ENCODE measurements around the gene KRT76. TPM values are rescaled to one million over a fixed set of nuclear protein-coding genes. Genes with fewer than 3 reads are reported as not detected.

Gene KRT76
- total RNA-seq, 1 donor from 2014 or later, result not detected

GRCh38 chr12:52722680-52723079 lies 54.5 kb downstream of the KRT76 start:
- intact Hi-C loops (cut with DNase I), result no loop called here
- no peak for ATAC-seq
- DNase-seq (ENCODE audit: missing footprints), result no peak

- ATAC-seq (no peak), DNase-seq (ENCODE audit: missing footprints) (no peak)
- intact Hi-C loops (cut with DNase I), result no loop called here
These were observed 55.2 kb downstream of the KRT76 start for GRCh38 chr12:52721838-52722470.

DNA sequence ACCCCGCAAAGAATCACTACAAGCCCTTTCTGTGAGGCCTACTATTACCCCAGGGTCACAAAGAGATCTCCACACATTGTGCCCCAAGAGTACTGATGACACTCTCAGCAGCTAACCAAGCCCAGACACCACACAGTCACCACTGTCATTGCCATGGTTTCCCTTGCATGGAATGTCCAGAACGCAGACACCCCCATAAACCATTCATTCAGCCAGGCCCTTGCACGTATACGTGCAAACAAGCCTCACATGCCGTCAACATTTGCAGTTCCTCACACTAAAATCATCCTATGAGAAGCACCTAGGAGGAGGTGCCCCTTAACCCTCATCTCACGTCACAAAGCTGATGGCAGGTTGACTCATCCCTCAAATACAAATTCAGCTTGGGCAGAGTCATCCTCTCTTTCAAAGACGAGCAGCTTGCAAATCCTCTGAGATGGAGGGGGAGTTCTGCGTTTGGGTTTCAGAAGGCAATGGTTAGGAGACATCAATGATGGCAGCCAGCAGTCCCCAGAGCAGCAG lies 56.7 kb downstream of the KRT76 start:
- DNase-seq (ENCODE audit: missing footprints) (no peak), ATAC-seq (no peak)
- intact Hi-C loops (cut with DNase I), result no loop called here

Other genes starting within 250 kb of the KRT76 start
- gene KRT71, start 224.2 kb downstream of the KRT76 start, total RNA-seq, result not detected
- gene KRT74, start 203.5 kb downstream of the KRT76 start, total RNA-seq, result not detected
- not detected for gene KRT72, start 175.9 kb downstream of the KRT76 start, total RNA-seq
- gene KRT73, start 158.8 kb downstream of the KRT76 start, total RNA-seq, result not detected
- gene KRT2, start 125.1 kb downstream of the KRT76 start, total RNA-seq, result not detected
- gene KRT1, start 96.9 kb downstream of the KRT76 start, total RNA-seq, result not detected
- not detected for gene KRT77, start 73.8 kb downstream of the KRT76 start, total RNA-seq
- not detected for gene KRT3, start 18.8 kb upstream of the KRT76 start, total RNA-seq
- not detected for gene KRT4, start 36.8 kb upstream of the KRT76 start, total RNA-seq
- gene KRT79, start 57.0 kb upstream of the KRT76 start, total RNA-seq, result not detected
- not detected for gene KRT78, start 71.6 kb upstream of the KRT76 start, total RNA-seq
- 117 TPM for gene KRT8, start 127.7 kb upstream of the KRT76 start, total RNA-seq
- gene KRT18, start 171.8 kb upstream of the KRT76 start, total RNA-seq, result 6.6 TPM
- 416 TPM for gene EIF4B, start 229.1 kb upstream of the KRT76 start, total RNA-seq